H9 (cell line): ENCODE measurements around the gene DDT. TPM values are rescaled to one million over a fixed set of nuclear protein-coding genes. Genes with fewer than 3 reads are reported as not detected.
"Not testable (repeated sequence)": the region's sequence is repeated elsewhere in the genome, so short reads cannot be mapped to it uniquely, and the experiment has no call there.

Experiments
- DNase-seq: peaks from one replicate; pipeline ENCODE4 v3.0.0-alpha.2; 2017
- H2AFZ ChIP-seq: one replicate; pipeline ENCODE4 v1.6.1; 2013; ENCODE audit warnings: mild to moderate bottlenecking, low read length, control low read depth, moderate library complexity
- H2AK5ac ChIP-seq: 2 replicates; pipeline ENCODE4 v1.6.1; 2013; ENCODE audit warnings: low read length, control low read depth, mixed read lengths; ENCODE audit not compliant: insufficient read length
- H2BK120ac ChIP-seq: one replicate; pipeline ENCODE4 v1.6.1; 2013; ENCODE audit warnings: low read depth, mild to moderate bottlenecking, low read length, control low read depth, inconsistent platforms; ENCODE audit not compliant: poor library complexity, severe bottlenecking
- H2BK12ac ChIP-seq: 2 replicates; pipeline ENCODE4 v1.6.1; 2013; ENCODE audit warnings: low read length, control low read depth, mixed read lengths, low read depth; ENCODE audit not compliant: insufficient read length
- H2BK15ac ChIP-seq: 2 replicates; pipeline ENCODE4 v1.6.1; 2013; ENCODE audit warnings: low read depth, low read length, control low read depth
- H2BK20ac ChIP-seq: one replicate; pipeline ENCODE4 v1.6.1; 2013; ENCODE audit warnings: low read depth, mild to moderate bottlenecking, low read length, control low read depth, inconsistent platforms; ENCODE audit not compliant: poor library complexity, severe bottlenecking
- H2BK5ac ChIP-seq: 2 replicates; pipeline ENCODE4 v1.6.1; 2013; ENCODE audit warnings: low read length, control low read depth, mixed read lengths; ENCODE audit not compliant: insufficient read length
- H3K14ac ChIP-seq: 2 replicates; pipeline ENCODE4 v1.6.1; 2013; ENCODE audit warnings: low read length, control low read depth; ENCODE audit not compliant: insufficient read depth
- H3K18ac ChIP-seq: 2 replicates; pipeline ENCODE4 v1.6.1; 2013; ENCODE audit warnings: low read depth, mild to moderate bottlenecking, mixed read lengths, low read length, control low read depth; ENCODE audit not compliant: insufficient read length
- H3K23ac ChIP-seq: 2 replicates; pipeline ENCODE4 v1.6.1; 2013; ENCODE audit warnings: low read length, control low read depth, mixed read lengths, low read depth; ENCODE audit not compliant: insufficient read length
- H3K23me2 ChIP-seq: 2 replicates; pipeline ENCODE4 v1.6.1; 2013; ENCODE audit warnings: low read depth, mild to moderate bottlenecking, mixed read lengths, low read length, control low read depth; ENCODE audit not compliant: insufficient read length, poor library complexity, severe bottlenecking
- H3K27ac ChIP-seq: 2 replicates; pipeline ENCODE4 v1.5.1; 2013; ENCODE audit warnings: low read length, control low read depth, mixed read lengths, low read depth; ENCODE audit not compliant: insufficient read length
- H3K27me3 ChIP-seq: 2 replicates; pipeline ENCODE4 v1.6.1; 2013; ENCODE audit warnings: low read length, control low read depth, inconsistent platforms; ENCODE audit not compliant: insufficient read depth
- H3K4ac ChIP-seq: 2 replicates; pipeline ENCODE4 v1.6.1; 2013; ENCODE audit warnings: low read depth, mild to moderate bottlenecking, control low read depth, inconsistent platforms, low read length, moderate library complexity
- H3K4me1 ChIP-seq: 2 replicates; pipeline ENCODE4 v1.6.1; 2013; ENCODE audit warnings: low read length, control low read depth, inconsistent platforms; ENCODE audit not compliant: insufficient read depth
- H3K4me2 ChIP-seq: 2 replicates; pipeline ENCODE4 v1.6.1; 2013; ENCODE audit warnings: low read length, control low read depth, mixed read lengths; ENCODE audit not compliant: insufficient read length, insufficient read depth
- H3K56ac ChIP-seq: 2 replicates; pipeline ENCODE4 v1.6.1; 2013; ENCODE audit warnings: low read depth, mild to moderate bottlenecking, mixed read lengths, low read length, control low read depth; ENCODE audit not compliant: insufficient read length
- H3K79me1 ChIP-seq: 2 replicates; pipeline ENCODE4 v1.6.1; 2013; ENCODE audit warnings: low read depth, mild to moderate bottlenecking, moderate library complexity, low read length, control low read depth, inconsistent platforms; ENCODE audit not compliant: insufficient read depth, poor library complexity, severe bottlenecking
- H3K79me2 ChIP-seq: 2 replicates; pipeline ENCODE4 v1.6.1; 2013; ENCODE audit warnings: low read length, control low read depth, inconsistent platforms; ENCODE audit not compliant: insufficient read depth
- H3K9ac ChIP-seq: 2 replicates; pipeline ENCODE4 v1.6.1; 2013; ENCODE audit warnings: low read length, control low read depth, mixed read lengths; ENCODE audit not compliant: insufficient read length; ENCODE audit errors: extremely low read depth
- H3K9me3 ChIP-seq: one replicate; pipeline ENCODE4 v1.6.1; 2013; ENCODE audit warnings: low read depth, low read length, inconsistent platforms; ENCODE audit not compliant: control insufficient read depth
- H3T11ph ChIP-seq: one replicate; pipeline ENCODE4 v1.6.1; 2013; ENCODE audit warnings: mild to moderate bottlenecking, low read length, control low read depth, inconsistent platforms
- H4K20me1 ChIP-seq: one replicate; pipeline ENCODE4 v1.6.1; 2013; ENCODE audit not compliant: control insufficient read depth, insufficient read length, insufficient read depth
- H4K5ac ChIP-seq: 2 replicates; pipeline ENCODE4 v1.6.1; 2013; ENCODE audit warnings: low read depth, mild to moderate bottlenecking, mixed read lengths, low read length, control low read depth; ENCODE audit not compliant: insufficient read length
- H4K8ac ChIP-seq: replicated peaks from 2 replicates; pipeline ENCODE4 v1.6.1; 2013; ENCODE audit warnings: low read length, control low read depth, mixed read lengths, low read depth; ENCODE audit not compliant: insufficient read length
- H4K91ac ChIP-seq: 2 replicates; pipeline ENCODE4 v1.6.1; 2013; ENCODE audit warnings: low read depth, mild to moderate bottlenecking, moderate library complexity, mixed read lengths, low read length, control low read depth; ENCODE audit not compliant: insufficient read length
- H3K27ac Mint-ChIP-seq, 3 experiments: 2 replicates in 2 of 3; 3 replicates in 1 of 3; pipeline ENCODE4 v1.8.0; 2020 to 2021; ENCODE audit warnings: mixed read lengths in 3 of 3, mild to moderate bottlenecking in 1 of 3, moderate library complexity in 1 of 3
- H3K27me3 Mint-ChIP-seq: 2 replicates; pipeline ENCODE4 v1.8.0; 2021; ENCODE audit warnings: low read depth, mild to moderate bottlenecking, moderate library complexity, mixed read lengths
- H3K36me3 Mint-ChIP-seq, 3 experiments: 2 replicates in 2 of 3; 3 replicates in 1 of 3; pipeline ENCODE4 v1.8.0; 2020 to 2021; ENCODE audit warnings: low read depth in 3 of 3, mixed read lengths in 3 of 3; ENCODE audit not compliant: insufficient read depth in 1 of 3
- H3K4me1 Mint-ChIP-seq, 2 experiments: 2 replicates each; pipeline ENCODE4 v1.8.0; 2020; ENCODE audit warnings: mixed read lengths in 2 of 2
- H3K4me3 Mint-ChIP-seq, 2 experiments: 2 replicates in 1 of 2; 3 replicates in 1 of 2; pipeline ENCODE4 v1.8.0; 2020 to 2021; ENCODE audit warnings: mild to moderate bottlenecking in 2 of 2, mixed read lengths in 2 of 2, moderate library complexity in 1 of 2
- H3K9me3 Mint-ChIP-seq, 2 experiments: 2 replicates in 1 of 2; 3 replicates in 1 of 2; pipeline ENCODE4 v1.8.0; 2020; ENCODE audit warnings: mild to moderate bottlenecking in 2 of 2, mixed read lengths in 2 of 2, moderate library complexity in 1 of 2
- WGBS: extraction: QIAGEN DNeasy Blood & Tissue Kit; methylation state at CpG from one replicate; pipeline ENCODE4 v1.1.7; 2013; ENCODE audit warnings: missing lambda C conversion rate, low lambda C conversion rate, mixed read lengths; ENCODE audit not compliant: insufficient read length; ENCODE audit errors: extremely low coverage; 5-methylcytosine and 5-hydroxymethylcytosine counted together
- total RNA-seq: library from RNA; stranded (reverse); gene quantifications from 2 replicates; pipeline ENCODE4 v1.2.1, GENCODE V29; 2021

Gene DDT
- total RNA-seq, 1 experiment from 2014 or later = 185 TPM

DNA sequence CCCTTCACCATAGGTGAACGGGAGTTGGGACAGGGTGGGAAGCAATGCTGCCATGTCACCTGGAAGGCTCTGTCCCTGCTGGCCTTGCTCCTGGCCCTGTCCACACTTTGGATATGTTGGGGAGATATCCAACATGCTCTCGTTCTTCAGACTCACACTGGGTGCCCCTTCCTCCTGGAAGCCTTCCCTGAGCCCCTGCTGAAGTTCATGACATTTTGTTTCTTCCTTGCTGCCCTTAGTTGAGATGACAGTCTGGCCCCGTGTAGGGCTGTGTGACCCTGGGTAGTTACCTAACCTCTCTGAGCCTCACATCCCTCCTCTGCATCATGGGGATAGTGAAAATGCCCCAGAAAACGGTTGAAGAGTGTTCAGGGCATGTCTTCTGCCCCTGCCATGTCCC is 20.8 kb downstream of the DDT start:
- not testable (repeated sequence) for H2BK20ac ChIP-seq, H2AFZ ChIP-seq, H3K9me3 ChIP-seq, H3K23me2 ChIP-seq, H2AK5ac ChIP-seq, H2BK5ac ChIP-seq, H3K4me2 ChIP-seq, H3K27me3 Mint-ChIP-seq, H3K14ac ChIP-seq, H4K8ac ChIP-seq, H3K23ac ChIP-seq, H3K27me3 ChIP-seq, H3K27ac Mint-ChIP-seq, H4K91ac ChIP-seq, H2BK15ac ChIP-seq, H3K4me3 Mint-ChIP-seq, H3K4me1 ChIP-seq, H3K9ac ChIP-seq, H3K18ac ChIP-seq, H2BK120ac ChIP-seq, H3K79me2 ChIP-seq, H3K36me3 Mint-ChIP-seq, H3T11ph ChIP-seq, H4K20me1 ChIP-seq, H4K5ac ChIP-seq, H3K27ac ChIP-seq, H3K9me3 Mint-ChIP-seq, H3K79me1 ChIP-seq, H3K56ac ChIP-seq, H2BK12ac ChIP-seq, H3K4ac ChIP-seq
- peak; percentile 24 for DNase-seq
- H3K4me1 Mint-ChIP-seq = peaks cover 33 to 34% of the 10 kb centered on the region in 2 experiments
- whole genome bisulfite sequencing = no CpG with 5 or more reads among the region's 4 CpGs

DNA sequence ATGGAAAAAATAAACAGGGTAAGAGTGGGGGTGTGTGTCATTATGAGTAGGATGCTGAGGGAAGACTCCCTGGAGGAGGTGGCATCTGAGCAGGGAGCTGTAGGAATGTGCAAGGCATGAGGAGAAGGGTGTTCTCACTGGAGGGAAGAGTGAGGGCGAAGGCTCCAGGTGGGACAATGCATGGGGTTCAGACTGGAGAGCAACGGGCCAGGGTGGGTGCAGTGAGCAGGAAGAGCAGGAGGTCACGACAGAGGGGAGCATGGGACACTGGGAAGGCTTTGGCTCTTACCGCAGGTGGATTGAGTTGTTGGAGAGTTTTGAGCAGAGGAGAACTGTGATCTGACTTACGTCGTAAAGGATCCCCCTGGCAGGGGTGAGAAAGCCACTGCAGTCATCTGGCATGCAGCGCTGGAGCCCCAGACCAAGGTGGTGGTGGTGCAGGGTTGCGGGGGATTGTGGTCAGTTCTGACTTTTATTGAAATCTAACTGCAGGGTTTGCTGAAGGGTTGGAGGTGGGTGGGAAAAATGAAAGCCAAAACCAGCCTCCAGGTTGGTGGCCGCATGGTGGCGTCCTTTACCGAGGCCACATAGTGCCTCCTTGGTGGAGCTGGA is 21.3 kb downstream of the DDT start:
- not testable (repeated sequence) for H3K4me3 Mint-ChIP-seq, H3K27ac ChIP-seq, H2BK15ac ChIP-seq, H2AFZ ChIP-seq, H3K4me2 ChIP-seq, H2BK120ac ChIP-seq, H3K4me1 ChIP-seq, H4K8ac ChIP-seq, H3K79me1 ChIP-seq, H3K27me3 ChIP-seq, H3K79me2 ChIP-seq, H3K18ac ChIP-seq, H3K9me3 Mint-ChIP-seq, H2AK5ac ChIP-seq, H3K23ac ChIP-seq, H2BK5ac ChIP-seq, H4K91ac ChIP-seq, H3K56ac ChIP-seq, H3K9me3 ChIP-seq, H3K23me2 ChIP-seq, H3K9ac ChIP-seq, H2BK12ac ChIP-seq, H4K20me1 ChIP-seq, H3K4ac ChIP-seq, H3K14ac ChIP-seq, H4K5ac ChIP-seq, H3K27me3 Mint-ChIP-seq, H3K36me3 Mint-ChIP-seq, H3T11ph ChIP-seq
- peak overlapping the region in 2 of 3 experiments; percentile 18 to 26; a peak in 2 of 7 replicates for H3K27ac Mint-ChIP-seq
- no CpG with 5 or more reads among the region's 11 CpGs for WGBS
- DNase-seq = peak; percentile 23
- H2BK20ac ChIP-seq = peak overlapping the region; percentile 49
- peaks cover 33 to 34% of the 10 kb centered on the region in 2 experiments for H3K4me1 Mint-ChIP-seq
